GM20000 (cell line): Measurements from ENCODE around the gene SRRD.

Experiments
- DNase-seq: peaks from one replicate; pipeline ENCODE4 v3.0.0; 2012; ENCODE audit warnings: low spot score
- CTCF ChIP-seq: IDR thresholded peaks from 2 replicates; pipeline ENCODE4 v1.5.1; 2012; ENCODE audit warnings: mild to moderate bottlenecking, control low read depth; ENCODE audit errors: extremely low read depth, missing control alignments

SRRD gene

DNA sequence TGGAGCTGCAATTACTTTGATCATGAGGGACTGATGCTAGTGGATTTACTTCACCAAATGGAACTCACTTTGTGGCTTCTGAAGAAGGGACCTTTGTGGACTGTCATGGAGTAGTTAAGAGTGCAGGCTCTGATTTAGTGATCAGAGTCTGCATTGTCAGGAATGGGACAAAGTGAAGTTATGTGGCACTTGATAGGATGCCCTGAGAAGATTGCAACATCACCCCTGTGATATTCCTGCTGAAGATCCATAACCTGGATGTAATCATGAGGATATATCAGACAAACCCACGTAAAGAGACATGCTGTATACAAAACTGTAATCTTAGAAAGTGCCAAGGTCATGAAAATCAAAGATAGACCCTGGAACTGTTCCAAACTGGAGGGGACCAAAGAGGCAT lies 30.2 kb downstream of the SRRD start:
- DNase-seq: no peak
- no peak for TF ChIP-seq CTCF

DNA sequence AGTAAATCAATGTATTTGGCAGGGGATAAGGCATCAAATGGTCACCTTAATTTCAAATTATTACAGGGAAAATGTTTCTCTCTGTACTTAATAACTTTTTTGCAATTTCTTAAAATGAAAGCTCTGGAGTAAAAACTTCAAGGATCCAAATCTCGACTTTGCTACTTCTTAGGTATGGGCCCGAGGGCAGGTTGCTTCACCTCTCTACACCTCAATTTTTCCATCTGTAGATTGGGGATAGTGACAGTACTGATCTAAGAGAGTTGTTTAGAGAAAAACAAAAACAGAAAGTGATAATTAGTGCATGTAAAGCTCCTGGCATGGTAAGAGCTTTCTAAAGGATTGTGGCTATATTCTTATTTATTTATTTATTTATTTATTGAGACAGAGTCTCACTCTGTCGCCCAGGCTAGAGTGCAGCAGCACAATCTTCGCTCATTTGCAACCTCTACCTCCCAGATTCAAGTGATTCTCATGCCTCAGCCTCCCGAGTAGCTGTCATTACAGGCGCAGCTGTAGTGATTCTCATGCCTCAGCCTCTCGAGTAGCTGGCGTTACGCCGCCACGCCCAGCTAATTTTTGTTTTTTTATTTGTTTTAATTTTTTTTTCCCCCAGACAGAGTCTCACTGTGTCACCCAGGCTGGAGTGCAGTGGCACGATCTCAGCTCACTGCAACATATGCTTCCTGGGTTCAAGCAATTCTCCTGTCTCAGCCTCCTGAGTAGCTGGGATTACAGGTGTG lies 30.9 kb downstream of the SRRD start:
- TF ChIP-seq CTCF: no peak
- no peak for DNase-seq

DNA sequence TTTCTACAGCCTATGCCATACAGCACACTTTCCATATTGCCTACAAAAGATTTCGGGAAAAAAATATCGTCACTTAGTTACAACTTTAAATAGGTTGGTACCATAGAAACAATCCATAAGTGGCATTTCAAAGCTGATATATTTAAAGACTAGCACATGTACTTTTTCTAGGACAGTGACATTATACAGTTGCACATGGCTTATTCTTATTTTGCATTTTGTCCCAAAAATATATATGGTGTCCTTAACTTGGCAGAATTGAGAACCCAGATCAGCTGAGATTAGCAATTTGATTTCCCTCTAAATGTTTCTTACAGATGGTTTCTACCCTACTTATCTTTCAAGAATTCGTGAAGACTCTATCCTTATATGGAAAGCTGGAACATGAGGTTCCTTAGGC lies 32.3 kb downstream of the SRRD start:
- DNase-seq: no peak
- no peak for TF ChIP-seq CTCF

GRCh38 chr22:26516503-26516902 lies 32.8 kb downstream of the SRRD start:
- no peak for DNase-seq
- no peak for TF ChIP-seq CTCF

DNA sequence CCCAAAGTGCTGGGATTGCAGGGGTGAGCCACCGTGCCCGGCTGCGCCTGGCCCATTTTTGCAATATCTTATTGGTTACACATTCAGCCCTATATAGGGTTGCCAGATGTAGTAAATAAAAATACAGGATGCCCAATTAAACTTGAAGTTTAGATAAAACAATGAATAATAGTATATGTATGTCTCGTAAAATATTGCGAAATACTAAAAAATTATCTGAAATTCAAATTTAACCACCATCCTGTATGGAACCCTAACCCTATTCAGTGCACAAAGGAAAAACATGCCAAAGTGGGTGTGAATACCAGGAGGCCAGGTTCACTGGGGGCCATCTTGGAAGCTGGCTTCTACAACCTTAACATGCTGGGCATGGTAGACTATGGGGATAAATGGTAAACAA lies 33.8 kb downstream of the SRRD start:
- no peak for DNase-seq
- no peak for TF ChIP-seq CTCF

GRCh38 chr22:26522012-26522411 lies 38.3 kb downstream of the SRRD start:
- TF ChIP-seq CTCF: no peak

DNA sequence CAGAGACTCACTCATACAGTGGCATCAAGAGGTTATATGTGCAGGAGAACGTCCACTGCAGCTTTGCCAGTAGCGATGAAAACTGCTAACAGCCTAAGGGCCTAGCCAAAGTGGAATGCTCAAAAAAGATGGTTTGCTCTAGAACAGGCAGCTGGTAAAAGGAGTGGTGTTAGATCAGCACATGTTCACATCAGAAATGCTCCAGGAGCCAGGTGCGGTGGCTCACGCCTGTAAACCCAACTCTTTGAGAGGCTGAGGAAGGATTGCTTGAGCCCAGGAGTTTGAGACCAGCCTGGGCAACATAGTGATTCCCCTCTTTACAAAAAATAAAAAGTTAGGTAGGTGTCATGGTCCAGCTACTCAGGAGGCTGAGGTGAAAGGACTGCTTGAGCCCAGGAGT lies 38.9 kb downstream of the SRRD start:
- DNase-seq: no peak
- TF ChIP-seq CTCF: no peak

More at GRCh38 chr22:26522012-26522411, 38.3 kb downstream of the SRRD start:
- no peak for DNase-seq
